ENCODE data around the gene GPX6.
"Not testable (repeated sequence)": the region's sequence is repeated elsewhere in the genome, so short reads cannot be mapped to it uniquely, and the experiment has no call there.

Gene GPX6, protein sequence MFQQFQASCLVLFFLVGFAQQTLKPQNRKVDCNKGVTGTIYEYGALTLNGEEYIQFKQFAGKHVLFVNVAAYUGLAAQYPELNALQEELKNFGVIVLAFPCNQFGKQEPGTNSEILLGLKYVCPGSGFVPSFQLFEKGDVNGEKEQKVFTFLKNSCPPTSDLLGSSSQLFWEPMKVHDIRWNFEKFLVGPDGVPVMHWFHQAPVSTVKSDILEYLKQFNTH

DNA sequence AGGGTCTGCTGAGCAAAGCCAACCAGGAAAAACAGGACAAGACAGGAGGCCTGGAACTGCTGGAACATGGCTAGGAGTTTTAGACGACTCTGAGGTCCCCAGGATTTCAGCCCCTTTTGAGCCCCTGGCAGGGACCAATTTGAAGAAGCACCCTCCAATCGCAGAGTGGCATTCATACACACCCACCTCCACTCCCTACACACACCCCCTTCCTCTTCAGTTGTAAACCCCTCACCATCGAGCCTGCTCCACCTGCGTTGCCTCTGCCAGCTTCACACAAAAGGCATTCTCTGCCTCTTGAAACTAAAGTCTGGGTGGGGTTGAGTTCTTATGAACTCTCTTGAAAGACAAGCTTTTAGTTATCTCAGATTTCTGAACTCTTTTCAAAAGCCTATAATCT is at the start of gene GPX6:
GPX6 (minus strand) TSS at position 118 of the 400 bp plus-strand sequence; CDS start at position 68, 50 bp downstream.
- no peaks in the 10 kb centered on the region for H3K4me1 ChIP-seq (ENCODE audit: control insufficient read depth, insufficient read depth, low read length)
- no peak within 1 kb of the TSS for H3K9ac ChIP-seq (ENCODE audit: low read length in 2 of 2)
- H3K9me3 ChIP-seq (ENCODE audit: control insufficient read depth in 2 of 2, low read length in 2 of 2) = no peaks in the 10 kb centered on the region
- H3K4me3 ChIP-seq (ENCODE audit: low read length in 2 of 2) = no peak within 1 kb of the TSS
- H3K36me3 ChIP-seq (ENCODE audit: control insufficient read depth in 2 of 2, insufficient read depth in 2 of 2, low read length in 2 of 2) = no peaks in the 10 kb centered on the region
- H3K27me3 ChIP-seq (ENCODE audit: control insufficient read depth in 1 of 2, insufficient read depth in 2 of 2, low read length in 2 of 2) = peaks cover 0 to 7% of the 10 kb centered on the region in 2 donors
- no peak within 1 kb of the TSS for H3K27ac ChIP-seq (ENCODE audit: low read length)

DNA sequence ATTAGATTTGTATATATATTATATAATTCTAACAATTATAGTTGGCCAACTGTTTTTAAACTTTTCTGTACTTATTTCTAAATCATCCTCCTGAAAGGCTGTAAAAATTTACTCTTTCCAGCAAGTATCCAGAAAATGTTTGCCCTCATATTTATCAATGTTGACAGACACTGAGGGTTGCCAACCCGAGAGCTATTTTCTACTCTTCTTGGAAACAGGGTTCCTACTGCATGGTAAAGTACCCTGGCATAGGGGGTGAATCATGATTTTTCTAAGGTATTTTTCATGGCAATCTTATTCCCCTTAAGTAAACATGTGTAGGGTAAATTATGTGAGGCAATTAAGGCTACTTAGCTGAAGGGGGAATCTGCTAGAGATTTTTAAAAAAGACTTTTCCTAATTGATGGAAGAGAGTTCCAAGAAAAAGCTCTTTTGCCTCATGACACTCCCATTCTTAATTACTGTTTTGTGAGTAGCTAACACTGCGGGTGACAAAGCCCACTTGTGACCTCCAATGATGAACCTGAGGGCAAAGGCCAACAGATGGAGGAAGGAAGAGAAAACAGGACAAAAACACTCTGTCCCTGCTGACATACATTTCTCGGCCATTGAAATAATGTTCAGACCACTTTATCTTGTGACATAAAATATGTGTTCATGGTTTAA is 48.0 kb upstream of the GPX6 start:
- no peak overlapping the region for H3K9ac ChIP-seq (ENCODE audit: low read length in 2 of 2)
- H3K9me3 ChIP-seq (ENCODE audit: control insufficient read depth in 2 of 2, low read length in 2 of 2) = no peaks in the 10 kb centered on the region
- no peaks in the 10 kb centered on the region for H3K4me1 ChIP-seq (ENCODE audit: control insufficient read depth, insufficient read depth, low read length)
- no peak overlapping the region for H3K27ac ChIP-seq (ENCODE audit: low read length)
- no peak overlapping the region for H3K4me3 ChIP-seq (ENCODE audit: low read length in 2 of 2)
- H3K36me3 ChIP-seq (ENCODE audit: control insufficient read depth in 2 of 2, insufficient read depth in 2 of 2, low read length in 2 of 2) = no peaks in the 10 kb centered on the region
- H3K27me3 ChIP-seq (ENCODE audit: control insufficient read depth in 1 of 2, insufficient read depth in 2 of 2, low read length in 2 of 2) = no peaks in the 10 kb centered on the region

DNA sequence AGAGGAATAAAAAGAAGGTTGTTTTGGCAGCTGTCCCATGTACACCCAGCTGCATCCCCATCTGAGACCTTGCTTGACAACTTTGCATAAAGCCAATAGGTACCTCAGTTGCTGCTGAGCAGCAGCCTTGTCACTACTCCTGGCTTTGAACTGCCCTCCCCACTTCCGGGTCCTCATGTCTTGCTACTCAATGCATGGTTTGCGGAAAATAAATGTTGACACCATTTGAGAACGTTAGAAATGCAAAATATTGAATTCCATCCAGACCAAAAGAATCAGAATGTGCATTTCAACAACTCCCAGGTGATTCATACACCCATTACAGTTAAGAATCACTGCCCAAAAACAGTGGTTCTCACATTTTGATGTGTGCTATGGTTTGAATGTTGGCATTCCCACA is 43.0 kb upstream of the GPX6 start:
- H3K27ac ChIP-seq (ENCODE audit: low read length) = no peak overlapping the region
- H3K9me3 ChIP-seq (ENCODE audit: control insufficient read depth in 2 of 2, low read length in 2 of 2) = no peaks in the 10 kb centered on the region
- no peaks in the 10 kb centered on the region for H3K4me1 ChIP-seq (ENCODE audit: control insufficient read depth, insufficient read depth, low read length)
- H3K27me3 ChIP-seq (ENCODE audit: control insufficient read depth in 1 of 2, insufficient read depth in 2 of 2, low read length in 2 of 2) = peaks cover 0 to 3% of the 10 kb centered on the region in 2 donors
- H3K9ac ChIP-seq (ENCODE audit: low read length in 2 of 2) = no peak overlapping the region
- no peaks in the 10 kb centered on the region for H3K36me3 ChIP-seq (ENCODE audit: control insufficient read depth in 2 of 2, insufficient read depth in 2 of 2, low read length in 2 of 2)
- no peak overlapping the region for H3K4me3 ChIP-seq (ENCODE audit: low read length in 2 of 2)

DNA sequence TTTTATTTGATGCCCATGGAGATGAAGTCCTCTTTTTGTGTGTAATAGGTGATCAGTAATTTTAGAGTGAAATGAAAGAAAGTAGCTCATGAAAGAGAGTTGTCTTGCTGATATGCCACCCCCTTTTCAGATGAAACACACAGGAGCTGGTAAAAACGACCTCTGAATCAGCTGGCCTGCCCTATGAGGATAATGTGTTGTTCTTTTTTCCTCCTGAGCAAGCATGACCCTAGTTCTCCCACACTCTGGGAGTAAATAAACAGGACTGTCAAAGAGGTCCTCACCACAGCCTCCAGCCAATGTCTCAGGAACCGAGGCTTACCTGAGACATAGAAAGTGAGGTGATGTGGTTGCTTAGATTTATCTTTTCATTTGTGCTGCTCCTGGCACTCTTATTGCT is 39.5 kb upstream of the GPX6 start:
- H3K9me3 ChIP-seq (ENCODE audit: control insufficient read depth in 2 of 2, low read length in 2 of 2) = no peaks in the 10 kb centered on the region
- no peak overlapping the region for H3K27ac ChIP-seq (ENCODE audit: low read length)
- H3K9ac ChIP-seq (ENCODE audit: low read length in 2 of 2) = no peak overlapping the region
- no peaks in the 10 kb centered on the region for H3K36me3 ChIP-seq (ENCODE audit: control insufficient read depth in 2 of 2, insufficient read depth in 2 of 2, low read length in 2 of 2)
- no peaks in the 10 kb centered on the region for H3K4me1 ChIP-seq (ENCODE audit: control insufficient read depth, insufficient read depth, low read length)
- no peak overlapping the region for H3K4me3 ChIP-seq (ENCODE audit: low read length in 2 of 2)
- H3K27me3 ChIP-seq (ENCODE audit: control insufficient read depth in 1 of 2, insufficient read depth in 2 of 2, low read length in 2 of 2) = peaks cover 3% of the 10 kb centered on the region in 2 donors

DNA sequence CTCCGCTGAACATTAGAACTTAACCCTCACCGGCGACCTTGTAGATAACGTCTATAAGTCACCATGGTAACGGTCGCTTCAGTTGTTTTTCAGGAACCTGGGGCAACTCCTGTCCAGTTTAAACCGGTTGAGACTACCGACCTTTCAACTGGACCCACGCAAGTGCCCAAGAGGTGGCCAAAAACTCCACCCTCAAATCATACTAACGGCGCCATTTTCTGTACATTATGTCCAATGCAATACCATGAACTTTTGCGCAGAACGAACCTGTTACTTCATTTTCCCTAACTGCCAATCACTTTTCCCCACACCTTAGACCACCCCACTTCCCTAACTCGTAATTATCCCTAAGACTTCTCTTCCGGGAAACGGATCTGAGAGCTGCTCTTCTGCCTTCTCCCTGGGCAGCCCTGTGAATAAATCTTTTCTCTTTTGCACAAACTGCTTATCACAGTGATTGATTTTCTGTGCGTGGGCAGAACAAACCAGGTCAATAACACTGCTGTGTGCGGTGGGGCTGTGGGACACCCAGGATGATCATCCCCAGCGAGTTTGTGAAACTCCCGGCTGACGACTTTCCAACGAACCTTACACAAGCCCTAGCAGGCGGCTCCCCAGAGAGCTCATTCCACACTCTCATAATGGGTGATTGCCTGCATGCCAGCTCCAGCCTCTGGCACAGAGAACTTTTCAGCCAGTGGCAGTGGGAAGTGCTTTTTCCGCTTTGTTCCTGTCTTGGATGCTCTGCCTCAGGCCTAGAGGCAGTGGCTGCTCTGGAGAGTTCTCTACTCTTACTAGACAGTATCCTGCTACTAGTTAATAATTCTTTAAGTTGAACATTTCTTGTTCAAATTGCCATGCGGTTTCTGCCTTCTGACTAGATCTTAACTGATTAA is 38.6 kb upstream of the GPX6 start:
- Histone ChIP-seq H3K27ac (ENCODE audit: low read length) (no peak overlapping the region), H3K4me1 (ENCODE audit: control insufficient read depth, insufficient read depth, low read length) (no peaks in the 10 kb centered on the region), H3K27me3 (ENCODE audit: control insufficient read depth in 1 of 2, insufficient read depth in 2 of 2, low read length in 2 of 2) (peaks cover 3% of the 10 kb centered on the region in 2 donors), H3K4me3 (ENCODE audit: low read length in 2 of 2) (no peak overlapping the region), H3K9me3 (ENCODE audit: control insufficient read depth in 2 of 2, low read length in 2 of 2) (no peaks in the 10 kb centered on the region), H3K9ac (ENCODE audit: low read length in 2 of 2) (no peak overlapping the region), H3K36me3 (ENCODE audit: control insufficient read depth in 2 of 2, insufficient read depth in 2 of 2, low read length in 2 of 2) (no peaks in the 10 kb centered on the region)

DNA sequence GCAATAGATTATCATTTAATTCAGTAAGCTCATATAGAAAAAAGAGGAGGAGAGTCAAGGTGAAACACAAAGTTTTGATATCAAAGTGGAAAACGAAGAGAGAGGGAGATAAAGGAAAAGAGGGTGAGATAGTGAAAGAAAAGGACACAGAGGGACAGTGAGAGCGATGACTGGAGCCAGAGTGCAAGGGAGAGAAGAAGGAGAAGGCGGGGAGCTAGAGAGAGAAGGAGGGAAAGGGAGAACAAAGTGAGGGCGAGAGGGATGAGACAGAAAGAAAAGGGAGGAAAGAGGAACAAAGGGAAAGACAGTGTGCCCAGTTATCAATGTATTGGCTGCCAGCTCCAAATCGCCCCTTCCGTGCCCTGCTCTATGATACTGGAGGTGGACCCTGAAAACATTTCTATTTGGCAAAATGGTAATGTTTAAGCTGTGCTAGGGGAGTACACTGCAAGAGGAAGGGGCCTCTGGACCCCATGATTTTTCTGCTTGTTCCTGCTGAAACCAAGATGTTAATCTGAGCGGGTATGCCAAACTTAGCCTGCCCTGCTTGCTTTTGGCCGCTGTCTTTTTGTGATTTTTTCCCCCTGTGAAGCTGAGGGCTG is 37.9 kb upstream of the GPX6 start:
- no peaks in the 10 kb centered on the region for H3K36me3 ChIP-seq (ENCODE audit: control insufficient read depth in 2 of 2, insufficient read depth in 2 of 2, low read length in 2 of 2)
- H3K4me1 ChIP-seq (ENCODE audit: control insufficient read depth, insufficient read depth, low read length) = no peaks in the 10 kb centered on the region
- H3K4me3 ChIP-seq (ENCODE audit: low read length in 2 of 2) = no peak overlapping the region
- H3K9me3 ChIP-seq (ENCODE audit: control insufficient read depth in 2 of 2, low read length in 2 of 2) = no peaks in the 10 kb centered on the region
- H3K27me3 ChIP-seq (ENCODE audit: control insufficient read depth in 1 of 2, insufficient read depth in 2 of 2, low read length in 2 of 2) = peaks cover 3% of the 10 kb centered on the region in 2 donors
- H3K27ac ChIP-seq (ENCODE audit: low read length) = no peak overlapping the region
- H3K9ac ChIP-seq (ENCODE audit: low read length in 2 of 2) = no peak overlapping the region

DNA sequence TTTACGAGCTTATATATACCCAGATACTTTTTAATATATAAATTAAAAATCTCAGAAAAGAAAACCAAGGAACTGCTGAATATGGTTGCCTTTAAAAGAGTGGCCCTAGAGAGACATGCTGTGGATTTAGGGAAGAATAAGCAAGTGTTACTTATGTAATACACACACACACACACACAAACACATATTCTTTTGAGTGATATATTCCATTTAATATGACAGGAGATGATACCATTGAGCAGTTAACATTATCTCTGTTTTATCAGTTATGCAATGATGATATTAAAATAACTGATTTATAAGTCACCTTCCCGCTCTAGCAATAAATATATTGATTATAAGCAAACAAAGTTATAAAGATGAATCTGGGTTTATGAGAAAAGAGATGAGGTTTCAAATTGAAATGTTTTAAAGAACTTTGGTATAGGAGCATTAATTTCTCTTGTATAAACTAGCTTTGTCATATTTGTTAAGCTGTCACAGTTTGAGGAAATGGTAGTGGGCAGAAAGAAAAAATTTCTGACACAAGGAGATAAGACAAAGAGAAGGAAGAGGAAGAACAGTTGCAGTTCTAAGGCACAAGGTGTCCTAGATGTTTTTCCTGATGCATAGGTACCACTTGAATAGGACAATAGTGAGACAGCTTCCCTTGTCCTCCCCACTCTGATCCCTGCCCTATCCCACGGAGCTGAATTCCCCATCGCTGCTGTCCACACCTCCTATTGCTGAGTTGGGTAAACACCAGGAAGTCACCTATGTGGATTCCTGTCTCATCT is 36.5 kb upstream of the GPX6 start:
- Histone ChIP-seq H3K9ac (ENCODE audit: low read length in 2 of 2) (no peak overlapping the region), H3K9me3 (ENCODE audit: control insufficient read depth in 2 of 2, low read length in 2 of 2) (no peaks in the 10 kb centered on the region), H3K4me1 (ENCODE audit: control insufficient read depth, insufficient read depth, low read length) (no peaks in the 10 kb centered on the region), H3K27ac (ENCODE audit: low read length) (no peak overlapping the region), H3K36me3 (ENCODE audit: control insufficient read depth in 2 of 2, insufficient read depth in 2 of 2, low read length in 2 of 2) (no peaks in the 10 kb centered on the region), H3K27me3 (ENCODE audit: control insufficient read depth in 1 of 2, insufficient read depth in 2 of 2, low read length in 2 of 2) (peaks cover 3% of the 10 kb centered on the region in 2 donors), H3K4me3 (ENCODE audit: low read length in 2 of 2) (no peak overlapping the region)

DNA sequence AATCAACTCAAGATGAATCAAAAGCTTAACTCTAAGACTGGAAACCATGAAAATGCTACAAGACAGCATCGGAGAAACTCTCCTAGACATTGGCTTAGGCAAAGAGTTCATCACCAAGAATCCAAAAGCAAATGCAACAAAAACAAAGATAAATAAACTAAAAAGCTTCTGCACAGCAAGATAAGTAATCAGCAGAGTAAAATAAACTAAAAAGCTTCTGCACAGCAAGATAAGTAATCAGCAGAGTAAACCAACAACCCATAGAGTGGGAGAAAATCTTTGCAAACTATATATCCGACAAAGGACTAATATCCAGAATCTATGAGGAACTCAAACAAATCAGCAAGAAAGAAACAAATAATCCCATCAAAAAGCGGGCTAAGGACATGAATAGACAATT is 31.4 kb upstream of the GPX6 start:
- not testable (repeated sequence) for H3K27me3 ChIP-seq (ENCODE audit: control insufficient read depth in 1 of 2, insufficient read depth in 2 of 2, low read length in 2 of 2)

DNA sequence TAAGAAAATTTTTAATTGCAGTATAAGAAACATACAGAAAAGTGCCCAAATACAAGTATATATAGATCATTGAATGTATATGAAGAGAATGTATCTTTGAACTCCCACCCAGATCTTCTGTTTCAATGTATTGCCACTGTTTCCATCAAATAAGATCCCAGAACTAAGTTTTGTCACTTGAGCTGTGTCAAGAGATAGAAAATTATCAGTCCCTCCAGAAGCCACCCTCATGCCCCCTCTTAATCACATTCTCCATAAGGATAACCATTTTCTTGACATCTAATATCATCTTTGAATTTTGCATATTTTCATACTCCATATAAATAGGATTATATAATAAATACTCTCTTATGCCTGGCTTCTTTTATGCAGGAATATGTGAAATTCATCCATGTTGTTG is 30.4 kb upstream of the GPX6 start:
- no peak overlapping the region for H3K9ac ChIP-seq (ENCODE audit: low read length in 2 of 2)
- H3K36me3 ChIP-seq (ENCODE audit: control insufficient read depth in 2 of 2, insufficient read depth in 2 of 2, low read length in 2 of 2) = no peaks in the 10 kb centered on the region
- H3K27ac ChIP-seq (ENCODE audit: low read length) = no peak overlapping the region
- peaks cover 5 to 6% of the 10 kb centered on the region in 2 donors for H3K27me3 ChIP-seq (ENCODE audit: control insufficient read depth in 1 of 2, insufficient read depth in 2 of 2, low read length in 2 of 2)
- H3K4me3 ChIP-seq (ENCODE audit: low read length in 2 of 2) = no peak overlapping the region
- H3K9me3 ChIP-seq (ENCODE audit: control insufficient read depth in 2 of 2, low read length in 2 of 2) = peaks cover 0 to 6% of the 10 kb centered on the region in 2 donors
- H3K4me1 ChIP-seq (ENCODE audit: control insufficient read depth, insufficient read depth, low read length) = no peaks in the 10 kb centered on the region

More for the DNA sequence above, 31.4 kb upstream of the GPX6 start:
- not testable (repeated sequence) for H3K4me1 ChIP-seq (ENCODE audit: control insufficient read depth, insufficient read depth, low read length); H3K27ac ChIP-seq (ENCODE audit: low read length); H3K9me3 ChIP-seq (ENCODE audit: control insufficient read depth in 2 of 2, low read length in 2 of 2); H3K4me3 ChIP-seq (ENCODE audit: low read length in 2 of 2); H3K36me3 ChIP-seq (ENCODE audit: control insufficient read depth in 2 of 2, insufficient read depth in 2 of 2, low read length in 2 of 2); H3K9ac ChIP-seq (ENCODE audit: low read length in 2 of 2)

All from stomach smooth muscle (tissue), 2 donors.